ENCODE measurements around the gene MAD1L1.

The MAD1L1 gene

DNA sequence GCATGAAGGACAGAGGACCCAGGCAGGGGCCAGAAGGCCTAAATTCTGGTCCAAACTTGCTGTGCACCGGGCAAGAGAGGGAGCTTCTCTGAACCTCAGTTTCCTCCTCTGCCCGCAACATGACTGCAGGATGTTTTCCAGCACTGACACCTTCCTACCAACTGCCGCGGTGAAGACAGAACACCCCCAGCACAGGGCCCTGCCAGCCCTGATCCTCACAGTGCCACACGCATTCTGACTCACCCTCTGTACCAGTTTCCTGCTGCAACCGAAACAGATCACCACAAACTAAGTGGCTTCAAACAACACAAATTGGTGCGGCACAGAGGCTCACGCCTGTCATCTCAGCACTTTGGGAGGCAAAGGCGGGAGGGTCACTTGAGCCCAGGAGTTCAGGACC is 18.1 kb downstream of the MAD1L1 start:
- Histone ChIP-seq H3K27ac (ENCODE audit: low read depth, low read length) (no peak overlapping the region), H3F3A (ENCODE audit: control insufficient read depth, insufficient read depth) (no peaks in the 10 kb centered on the region), H3K27me3 (ENCODE audit: control insufficient read depth, low read length) (no peaks in the 10 kb centered on the region), H3K36me3 (ENCODE audit: control insufficient read depth, low read length) (peaks cover 90% of the 10 kb centered on the region), H3K4me1 (ENCODE audit: control insufficient read depth, low read length) (peaks cover 4% of the 10 kb centered on the region), H4K20me1 (ENCODE audit: control insufficient read depth, insufficient read depth, low read depth, low read length) (no peaks in the 10 kb centered on the region), H3K9me2 (replicated peaks; ENCODE audit: control insufficient read depth, low read length) (no peaks in the 10 kb centered on the region), H3K79me2 (ENCODE audit: control insufficient read depth, low read length) (peaks cover 4% of the 10 kb centered on the region; the same call in 1 of the 2 replicates), H3K4me3 (ENCODE audit: low read length) (no peak overlapping the region), H3K9me3 (ENCODE audit: control insufficient read depth, insufficient read depth, low read length) (no peaks in the 10 kb centered on the region), H3K4me2 (ENCODE audit: low read length) (no peak overlapping the region)
- TF ChIP-seq, protein P1, sequence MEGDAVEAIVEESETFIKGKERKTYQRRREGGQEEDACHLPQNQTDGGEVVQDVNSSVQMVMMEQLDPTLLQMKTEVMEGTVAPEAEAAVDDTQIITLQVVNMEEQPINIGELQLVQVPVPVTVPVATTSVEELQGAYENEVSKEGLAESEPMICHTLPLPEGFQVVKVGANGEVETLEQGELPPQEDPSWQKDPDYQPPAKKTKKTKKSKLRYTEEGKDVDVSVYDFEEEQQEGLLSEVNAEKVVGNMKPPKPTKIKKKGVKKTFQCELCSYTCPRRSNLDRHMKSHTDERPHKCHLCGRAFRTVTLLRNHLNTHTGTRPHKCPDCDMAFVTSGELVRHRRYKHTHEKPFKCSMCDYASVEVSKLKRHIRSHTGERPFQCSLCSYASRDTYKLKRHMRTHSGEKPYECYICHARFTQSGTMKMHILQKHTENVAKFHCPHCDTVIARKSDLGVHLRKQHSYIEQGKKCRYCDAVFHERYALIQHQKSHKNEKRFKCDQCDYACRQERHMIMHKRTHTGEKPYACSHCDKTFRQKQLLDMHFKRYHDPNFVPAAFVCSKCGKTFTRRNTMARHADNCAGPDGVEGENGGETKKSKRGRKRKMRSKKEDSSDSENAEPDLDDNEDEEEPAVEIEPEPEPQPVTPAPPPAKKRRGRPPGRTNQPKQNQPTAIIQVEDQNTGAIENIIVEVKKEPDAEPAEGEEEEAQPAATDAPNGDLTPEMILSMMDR (IDR thresholded peaks at IDR 0.05; ENCODE audit: low read depth, low read length, poor library complexity, severe bottlenecking) = no peak
- no peak for TF ChIP-seq EZH2phosphoT487 (IDR thresholded peaks at IDR 0.05; ENCODE audit: borderline replicate concordance, low read length)

DNA sequence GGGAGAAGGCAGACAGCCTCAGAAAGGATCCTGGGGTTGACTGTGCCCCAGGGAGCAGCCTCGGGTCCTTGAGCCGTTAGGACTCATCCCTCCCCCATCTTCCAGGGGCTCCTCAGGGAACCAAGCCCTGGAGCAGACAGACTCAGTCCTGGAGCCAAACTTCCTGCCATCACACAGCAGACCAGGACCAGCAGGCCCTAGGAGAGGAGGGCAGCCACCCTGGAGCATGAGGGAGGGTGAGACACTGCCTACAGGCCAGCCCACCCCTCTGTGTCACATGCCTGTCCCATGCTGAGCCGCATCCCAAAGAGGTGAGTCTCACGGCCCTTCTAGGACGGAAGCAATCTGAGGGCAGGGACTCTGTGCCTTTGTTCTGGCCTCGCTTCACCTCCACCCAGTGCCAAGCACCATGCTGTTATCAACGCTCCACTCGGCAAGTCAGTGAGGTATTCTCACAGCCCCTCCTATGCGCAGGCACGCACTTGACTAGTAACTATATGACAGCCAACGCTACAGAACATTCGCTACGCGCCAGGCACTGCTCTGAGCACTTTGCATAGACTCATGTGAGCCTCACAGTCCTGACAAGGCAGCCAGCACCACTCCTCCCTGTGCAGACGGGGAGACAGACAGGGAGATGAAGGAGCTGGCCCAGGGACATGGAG is 19.1 kb downstream of the MAD1L1 start:
- peaks cover 93% of the 10 kb centered on the region for H3K36me3 ChIP-seq (ENCODE audit: control insufficient read depth, low read length)
- no peak for TF ChIP-seq EZH2phosphoT487 (IDR thresholded peaks at IDR 0.05; ENCODE audit: borderline replicate concordance, low read length)
- TF ChIP-seq, protein P1 (IDR thresholded peaks at IDR 0.05; ENCODE audit: low read depth, low read length, poor library complexity, severe bottlenecking) = no peak

DNA sequence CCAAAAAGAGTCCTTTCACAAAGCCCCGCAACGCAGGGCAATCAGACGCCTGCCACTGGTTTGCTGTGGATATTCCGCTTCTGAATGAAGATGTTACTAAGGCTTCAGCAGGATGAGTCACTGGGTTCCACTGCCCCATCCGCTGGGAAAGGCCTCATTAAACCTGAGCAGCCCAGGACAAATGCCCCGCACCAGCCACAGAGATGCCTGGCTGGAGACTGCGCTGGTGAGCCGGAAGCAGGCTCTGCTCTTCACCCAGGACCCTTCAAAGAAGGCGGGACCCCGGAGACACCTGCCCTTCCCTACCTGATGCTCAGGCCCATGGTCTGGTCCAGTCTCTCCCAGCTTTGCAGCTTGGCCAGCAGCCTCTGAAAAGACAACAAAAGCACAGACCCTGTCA is 19.8 kb downstream of the MAD1L1 start:
- Histone ChIP-seq H3K27ac (ENCODE audit: low read depth, low read length) (no peak overlapping the region), H3K27me3 (ENCODE audit: control insufficient read depth, low read length) (no peaks in the 10 kb centered on the region), H4K20me1 (ENCODE audit: control insufficient read depth, insufficient read depth, low read depth, low read length) (peaks cover 4% of the 10 kb centered on the region; the same call in 1 of the 2 replicates), H3K4me2 (ENCODE audit: low read length) (no peak overlapping the region), H3K4me1 (ENCODE audit: control insufficient read depth, low read length) (peaks cover 6% of the 10 kb centered on the region), H3K36me3 (ENCODE audit: control insufficient read depth, low read length) (peaks cover 93% of the 10 kb centered on the region), H3K4me3 (ENCODE audit: low read length) (no peak overlapping the region), H3K9me3 (ENCODE audit: control insufficient read depth, insufficient read depth, low read length) (no peaks in the 10 kb centered on the region), H3K79me2 (ENCODE audit: control insufficient read depth, low read length) (peaks cover 5% of the 10 kb centered on the region), H3K9me2 (replicated peaks; ENCODE audit: control insufficient read depth, low read length) (no peaks in the 10 kb centered on the region), H3F3A (ENCODE audit: control insufficient read depth, insufficient read depth) (no peaks in the 10 kb centered on the region)
- TF ChIP-seq EZH2phosphoT487 (IDR thresholded peaks at IDR 0.05; ENCODE audit: borderline replicate concordance, low read length) = no peak

More for the DNA sequence above, 19.1 kb downstream of the MAD1L1 start:
- H3F3A ChIP-seq (ENCODE audit: control insufficient read depth, insufficient read depth) = no peaks in the 10 kb centered on the region
- peaks cover 5% of the 10 kb centered on the region for H3K79me2 ChIP-seq (ENCODE audit: control insufficient read depth, low read length)
- no peaks in the 10 kb centered on the region for H3K9me3 ChIP-seq (ENCODE audit: control insufficient read depth, insufficient read depth, low read length)
- no peaks in the 10 kb centered on the region for H3K9me2 ChIP-seq (replicated peaks; ENCODE audit: control insufficient read depth, low read length)
- no peaks in the 10 kb centered on the region for H3K27me3 ChIP-seq (ENCODE audit: control insufficient read depth, low read length)
- H3K4me3 ChIP-seq (ENCODE audit: low read length) = no peak overlapping the region
- H3K4me2 ChIP-seq (ENCODE audit: low read length) = no peak overlapping the region
- no peak overlapping the region for H3K27ac ChIP-seq (ENCODE audit: low read depth, low read length)
- H3K4me1 ChIP-seq (ENCODE audit: control insufficient read depth, low read length) = peaks cover 6% of the 10 kb centered on the region
- peaks cover 2% of the 10 kb centered on the region; the same call in 1 of the 2 replicates for H4K20me1 ChIP-seq (ENCODE audit: control insufficient read depth, insufficient read depth, low read depth, low read length)

DNA sequence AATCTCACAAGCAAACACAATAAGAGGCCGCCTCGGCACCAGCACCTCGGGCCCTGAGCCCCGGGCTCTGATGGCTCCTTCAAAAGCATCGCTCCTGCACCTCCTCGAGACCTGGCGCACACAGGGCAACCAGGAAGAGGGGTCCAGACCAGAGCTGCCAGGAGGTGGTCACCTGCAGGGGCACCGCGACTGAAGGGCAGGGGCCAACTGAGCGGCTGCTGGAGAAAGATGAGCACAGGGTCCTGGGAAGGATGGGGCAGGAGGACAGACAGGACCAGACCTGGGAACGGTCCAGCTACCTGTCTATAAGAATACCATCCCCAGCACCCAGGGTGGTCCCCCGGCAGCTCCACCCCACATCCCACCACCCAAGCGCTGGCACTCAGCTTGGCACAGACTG is 20.8 kb downstream of the MAD1L1 start:
- H3K9me3 ChIP-seq (ENCODE audit: control insufficient read depth, insufficient read depth, low read length) = no peaks in the 10 kb centered on the region
- peaks cover 92% of the 10 kb centered on the region for H3K36me3 ChIP-seq (ENCODE audit: control insufficient read depth, low read length)
- peaks cover 6% of the 10 kb centered on the region for H3K4me1 ChIP-seq (ENCODE audit: control insufficient read depth, low read length)
- H3K27ac ChIP-seq (ENCODE audit: low read depth, low read length) = no peak overlapping the region
- H3F3A ChIP-seq (ENCODE audit: control insufficient read depth, insufficient read depth) = no peaks in the 10 kb centered on the region
- peaks cover 4% of the 10 kb centered on the region; the same call in 1 of the 2 replicates for H4K20me1 ChIP-seq (ENCODE audit: control insufficient read depth, insufficient read depth, low read depth, low read length)
- peaks cover 5% of the 10 kb centered on the region for H3K79me2 ChIP-seq (ENCODE audit: control insufficient read depth, low read length)
- H3K9me2 ChIP-seq (replicated peaks; ENCODE audit: control insufficient read depth, low read length) = no peaks in the 10 kb centered on the region
- H3K27me3 ChIP-seq (ENCODE audit: control insufficient read depth, low read length) = no peaks in the 10 kb centered on the region
- no peak overlapping the region for H3K4me3 ChIP-seq (ENCODE audit: low read length)
- no peak overlapping the region for H3K4me2 ChIP-seq (ENCODE audit: low read length)
- TF ChIP-seq EZH2phosphoT487 (IDR thresholded peaks at IDR 0.05; ENCODE audit: borderline replicate concordance, low read length) = no peak
- TF ChIP-seq, protein P1 (IDR thresholded peaks at IDR 0.05; ENCODE audit: low read depth, low read length, poor library complexity, severe bottlenecking) = no peak
